ENCODE results near the gene EIF3K.

DNA sequence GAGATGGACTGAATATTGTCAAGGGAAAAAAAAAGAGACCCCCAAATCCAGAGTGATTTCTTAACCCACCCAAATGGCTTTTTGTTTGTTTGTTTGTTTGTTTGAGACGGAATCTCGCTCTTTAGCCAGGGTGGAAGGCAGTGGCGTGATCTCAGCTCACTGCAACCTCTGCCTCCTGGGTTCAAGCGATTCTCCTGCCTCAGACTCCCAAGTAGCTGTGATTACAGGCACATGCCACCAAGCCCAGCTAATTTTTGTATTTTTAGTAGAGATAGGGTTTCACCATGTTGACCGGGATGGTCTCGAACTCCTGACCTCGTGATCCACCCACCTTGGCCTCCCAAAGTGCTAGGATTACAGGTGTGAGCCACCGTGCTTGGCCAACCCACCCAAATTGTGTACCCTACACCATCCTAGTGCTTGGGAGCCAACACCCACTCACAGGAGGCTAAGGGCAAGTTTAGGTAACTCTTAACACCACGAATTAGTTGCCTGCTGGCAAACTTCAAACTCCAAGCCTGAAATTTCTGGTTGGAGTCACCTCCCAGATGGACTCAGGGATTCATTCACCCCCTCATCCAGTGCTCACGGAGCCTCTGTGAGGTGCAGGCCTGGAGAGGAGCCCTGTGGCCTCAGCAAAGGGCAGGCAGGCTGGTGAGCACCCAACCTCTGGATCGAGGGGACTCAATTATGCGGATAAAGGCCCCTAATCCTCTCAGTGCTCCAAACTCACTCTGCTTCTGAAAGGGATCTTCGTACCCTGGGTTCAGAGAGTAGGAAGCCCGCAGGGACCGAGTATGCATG, 66.1 kb downstream of the EIF3K start:
- TF ChIP-seq CTCF (conservative IDR thresholded peaks at IDR 0.05; ENCODE audit: low read depth, low read length) (no peak), EZH2 (IDR thresholded peaks at IDR 0.05; ENCODE audit: low read length, unreplicated experiment) (no peak), EZH2phosphoT487 (IDR thresholded peaks at IDR 0.05; ENCODE audit: borderline replicate concordance, low read length) (no peak)

Measured in PC-3 (cell line).